Measurements from ENCODE around the gene OXA1L. TPM values are rescaled to one million over a fixed set of nuclear protein-coding genes. Genes with fewer than 3 reads are reported as not detected.

Gene OXA1L
- total RNA-seq, 1 experiment from 2014 or later = 138 TPM

DNA sequence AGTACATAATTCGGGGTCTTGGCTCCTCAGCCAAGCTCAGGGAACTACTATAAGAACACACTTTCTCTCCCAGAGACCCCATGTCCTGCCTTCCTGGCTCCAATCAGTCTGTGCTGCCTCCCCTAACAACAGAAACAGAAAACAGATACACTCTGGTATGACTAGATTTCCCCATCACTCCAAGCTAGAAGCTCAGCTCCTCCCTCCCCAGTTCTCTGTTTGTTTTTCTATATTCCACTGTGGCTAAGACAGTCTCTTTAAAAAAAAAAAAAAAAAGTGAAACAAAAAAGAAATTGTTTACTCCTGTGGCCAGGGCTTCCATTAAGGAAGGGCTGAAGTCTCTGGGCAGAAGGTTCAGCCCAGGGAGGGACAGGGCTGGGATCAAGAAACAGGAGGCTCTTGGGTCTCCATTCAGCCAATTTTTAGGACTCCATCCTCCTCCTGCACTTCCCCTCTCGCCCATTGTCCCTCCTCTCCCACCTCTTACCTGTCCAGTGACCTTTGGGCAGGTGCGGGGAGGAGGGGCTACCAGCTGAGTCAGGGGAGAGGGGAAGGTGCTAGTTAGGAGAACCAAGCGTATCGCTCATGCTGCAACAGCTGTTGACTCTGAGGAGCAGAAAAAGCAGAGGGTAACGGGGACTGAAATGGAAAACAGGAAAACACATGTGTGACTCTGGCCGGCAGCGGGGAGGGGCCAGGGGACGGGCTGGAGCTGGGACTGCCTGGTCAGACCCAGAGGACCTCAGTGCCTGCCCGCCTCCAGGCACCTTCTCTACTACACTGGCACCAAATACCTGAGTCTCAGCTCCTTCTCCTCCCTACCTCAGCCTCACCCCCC, 52.9 kb downstream of the OXA1L start (continued):
- TF ChIP-seq GABPB1 (CRISPR knock-in tag; IDR thresholded peaks at IDR 0.05) (0 out of 2 replicates have a peak, but pooled peaks have one; percentile 23), ZNF138 (CRISPR knock-in tag; conservative IDR thresholded peaks at IDR 0.05) (no peak)
- TF ChIP-seq, protein P1, sequence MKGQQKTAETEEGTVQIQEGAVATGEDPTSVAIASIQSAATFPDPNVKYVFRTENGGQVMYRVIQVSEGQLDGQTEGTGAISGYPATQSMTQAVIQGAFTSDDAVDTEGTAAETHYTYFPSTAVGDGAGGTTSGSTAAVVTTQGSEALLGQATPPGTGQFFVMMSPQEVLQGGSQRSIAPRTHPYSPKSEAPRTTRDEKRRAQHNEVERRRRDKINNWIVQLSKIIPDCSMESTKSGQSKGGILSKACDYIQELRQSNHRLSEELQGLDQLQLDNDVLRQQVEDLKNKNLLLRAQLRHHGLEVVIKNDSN (CRISPR knock-in tag; IDR thresholded peaks at IDR 0.05) = no peak
- TF ChIP-seq, protein P2, sequence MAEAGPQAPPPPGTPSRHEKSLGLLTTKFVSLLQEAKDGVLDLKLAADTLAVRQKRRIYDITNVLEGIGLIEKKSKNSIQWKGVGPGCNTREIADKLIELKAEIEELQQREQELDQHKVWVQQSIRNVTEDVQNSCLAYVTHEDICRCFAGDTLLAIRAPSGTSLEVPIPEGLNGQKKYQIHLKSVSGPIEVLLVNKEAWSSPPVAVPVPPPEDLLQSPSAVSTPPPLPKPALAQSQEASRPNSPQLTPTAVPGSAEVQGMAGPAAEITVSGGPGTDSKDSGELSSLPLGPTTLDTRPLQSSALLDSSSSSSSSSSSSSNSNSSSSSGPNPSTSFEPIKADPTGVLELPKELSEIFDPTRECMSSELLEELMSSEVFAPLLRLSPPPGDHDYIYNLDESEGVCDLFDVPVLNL (CRISPR knock-in tag; IDR thresholded peaks at IDR 0.05; ENCODE audit: borderline replicate concordance, low read depth) = no peak

DNA sequence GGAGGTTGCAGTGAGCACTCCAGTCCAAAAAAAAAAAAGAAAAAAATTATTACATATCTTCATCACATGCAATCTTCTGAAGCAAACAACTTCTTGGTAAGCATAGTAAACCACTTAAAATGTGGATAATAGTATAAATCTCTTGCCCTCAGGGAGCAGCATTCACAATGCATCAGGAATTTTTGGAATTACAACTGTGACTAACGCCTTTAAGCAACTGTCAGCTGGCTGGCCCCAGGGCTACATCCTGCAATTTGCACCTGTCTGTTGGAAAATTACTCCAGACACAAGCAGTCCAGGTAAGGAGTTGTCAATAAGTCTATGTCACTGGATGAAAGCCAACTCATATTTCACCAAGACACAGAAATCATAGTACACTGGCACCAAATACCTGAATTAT, 54.2 kb downstream of the OXA1L start:
- no peaks in the 10 kb centered on the region for H3K36me3 Mint-ChIP-seq
- no peak for ATAC-seq
- CTCF ChIA-PET = interaction anchor here (1.3 to 7.8 kb wide), 13 partner anchors 7 to 250 kb away, joined by 3 to 280 read pairs (median 19); partner anchors contain the start of genes LRP10, MMP14 and OXA1L
- H3K4me3 Mint-ChIP-seq = peak overlapping the region; percentile 77; the same call in 1 of the 2 replicates
- POLR2A ChIA-PET = interaction anchor here (1.3 to 6.5 kb wide), 7 partner anchors 10 to 66 kb away, joined by 4 to 81 read pairs (median 13); partner anchors contain the start of genes MMP14, OXA1L and REM2
- H3K27ac Mint-ChIP-seq = no peak overlapping the region
- DNase-seq (ENCODE audit: low spot score) = no peak
- peaks cover 52% of the 10 kb centered on the region for H3K4me1 Mint-ChIP-seq
- H3K9me3 Mint-ChIP-seq = no peaks in the 10 kb centered on the region
- H3K27me3 Mint-ChIP-seq (ENCODE audit: low read depth) = peaks cover 6% of the 10 kb centered on the region
- TF ChIP-seq, protein P3, sequence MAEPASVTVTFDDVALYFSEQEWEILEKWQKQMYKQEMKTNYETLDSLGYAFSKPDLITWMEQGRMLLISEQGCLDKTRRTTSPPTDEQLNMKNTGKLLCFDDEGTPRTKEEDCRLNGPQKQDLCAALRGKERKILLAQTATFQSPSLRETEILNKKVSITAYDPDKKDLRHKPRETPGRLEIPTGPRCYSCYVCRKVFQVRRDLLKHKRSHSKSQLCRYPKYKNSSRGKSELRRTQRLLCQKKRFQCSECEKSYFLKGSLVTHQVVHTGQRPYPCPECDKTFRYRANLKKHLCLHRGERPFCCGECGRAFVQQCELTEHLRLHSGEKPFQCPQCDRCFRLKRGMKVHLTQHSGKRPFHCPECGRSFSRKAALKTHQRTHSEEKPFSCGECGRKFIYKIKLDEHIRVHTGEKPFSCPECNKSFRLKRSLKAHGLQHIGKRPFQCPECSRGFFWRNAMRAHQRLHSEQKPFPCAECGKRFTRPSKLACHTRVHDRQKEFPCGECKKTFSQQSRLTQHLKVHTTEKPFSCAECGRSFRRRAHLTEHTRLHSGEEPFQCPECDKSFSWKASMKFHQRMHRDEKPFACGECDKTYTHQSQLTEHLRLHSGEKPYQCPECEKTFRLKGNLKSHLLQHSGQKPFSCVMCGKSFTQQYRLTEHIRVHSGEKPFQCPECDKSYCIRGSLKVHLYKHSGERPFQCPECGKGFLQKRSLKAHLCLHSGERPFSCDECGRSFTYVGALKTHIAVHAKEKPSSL (CRISPR knock-in tag; conservative IDR thresholded peaks at IDR 0.05) = no peak
- TF ChIP-seq ZNF263 (CRISPR knock-in tag; IDR thresholded peaks at IDR 0.05; ENCODE audit: low read depth) (no peak), GABPB1 (CRISPR knock-in tag; IDR thresholded peaks at IDR 0.05) (no peak), CREM (CRISPR knock-in tag; IDR thresholded peaks at IDR 0.05) (no peak), FOXJ3 (CRISPR knock-in tag; IDR thresholded peaks at IDR 0.05; ENCODE audit: borderline replicate concordance) (no peak), NFE2L1 (CRISPR knock-in tag; IDR thresholded peaks at IDR 0.05) (no peak)
- TF ChIP-seq, protein P4, sequence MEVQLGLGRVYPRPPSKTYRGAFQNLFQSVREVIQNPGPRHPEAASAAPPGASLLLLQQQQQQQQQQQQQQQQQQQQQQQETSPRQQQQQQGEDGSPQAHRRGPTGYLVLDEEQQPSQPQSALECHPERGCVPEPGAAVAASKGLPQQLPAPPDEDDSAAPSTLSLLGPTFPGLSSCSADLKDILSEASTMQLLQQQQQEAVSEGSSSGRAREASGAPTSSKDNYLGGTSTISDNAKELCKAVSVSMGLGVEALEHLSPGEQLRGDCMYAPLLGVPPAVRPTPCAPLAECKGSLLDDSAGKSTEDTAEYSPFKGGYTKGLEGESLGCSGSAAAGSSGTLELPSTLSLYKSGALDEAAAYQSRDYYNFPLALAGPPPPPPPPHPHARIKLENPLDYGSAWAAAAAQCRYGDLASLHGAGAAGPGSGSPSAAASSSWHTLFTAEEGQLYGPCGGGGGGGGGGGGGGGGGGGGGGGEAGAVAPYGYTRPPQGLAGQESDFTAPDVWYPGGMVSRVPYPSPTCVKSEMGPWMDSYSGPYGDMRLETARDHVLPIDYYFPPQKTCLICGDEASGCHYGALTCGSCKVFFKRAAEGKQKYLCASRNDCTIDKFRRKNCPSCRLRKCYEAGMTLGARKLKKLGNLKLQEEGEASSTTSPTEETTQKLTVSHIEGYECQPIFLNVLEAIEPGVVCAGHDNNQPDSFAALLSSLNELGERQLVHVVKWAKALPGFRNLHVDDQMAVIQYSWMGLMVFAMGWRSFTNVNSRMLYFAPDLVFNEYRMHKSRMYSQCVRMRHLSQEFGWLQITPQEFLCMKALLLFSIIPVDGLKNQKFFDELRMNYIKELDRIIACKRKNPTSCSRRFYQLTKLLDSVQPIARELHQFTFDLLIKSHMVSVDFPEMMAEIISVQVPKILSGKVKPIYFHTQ (CRISPR knock-in tag; IDR thresholded peaks at IDR 0.05) = no peak
- TF ChIP-seq, protein P5, sequence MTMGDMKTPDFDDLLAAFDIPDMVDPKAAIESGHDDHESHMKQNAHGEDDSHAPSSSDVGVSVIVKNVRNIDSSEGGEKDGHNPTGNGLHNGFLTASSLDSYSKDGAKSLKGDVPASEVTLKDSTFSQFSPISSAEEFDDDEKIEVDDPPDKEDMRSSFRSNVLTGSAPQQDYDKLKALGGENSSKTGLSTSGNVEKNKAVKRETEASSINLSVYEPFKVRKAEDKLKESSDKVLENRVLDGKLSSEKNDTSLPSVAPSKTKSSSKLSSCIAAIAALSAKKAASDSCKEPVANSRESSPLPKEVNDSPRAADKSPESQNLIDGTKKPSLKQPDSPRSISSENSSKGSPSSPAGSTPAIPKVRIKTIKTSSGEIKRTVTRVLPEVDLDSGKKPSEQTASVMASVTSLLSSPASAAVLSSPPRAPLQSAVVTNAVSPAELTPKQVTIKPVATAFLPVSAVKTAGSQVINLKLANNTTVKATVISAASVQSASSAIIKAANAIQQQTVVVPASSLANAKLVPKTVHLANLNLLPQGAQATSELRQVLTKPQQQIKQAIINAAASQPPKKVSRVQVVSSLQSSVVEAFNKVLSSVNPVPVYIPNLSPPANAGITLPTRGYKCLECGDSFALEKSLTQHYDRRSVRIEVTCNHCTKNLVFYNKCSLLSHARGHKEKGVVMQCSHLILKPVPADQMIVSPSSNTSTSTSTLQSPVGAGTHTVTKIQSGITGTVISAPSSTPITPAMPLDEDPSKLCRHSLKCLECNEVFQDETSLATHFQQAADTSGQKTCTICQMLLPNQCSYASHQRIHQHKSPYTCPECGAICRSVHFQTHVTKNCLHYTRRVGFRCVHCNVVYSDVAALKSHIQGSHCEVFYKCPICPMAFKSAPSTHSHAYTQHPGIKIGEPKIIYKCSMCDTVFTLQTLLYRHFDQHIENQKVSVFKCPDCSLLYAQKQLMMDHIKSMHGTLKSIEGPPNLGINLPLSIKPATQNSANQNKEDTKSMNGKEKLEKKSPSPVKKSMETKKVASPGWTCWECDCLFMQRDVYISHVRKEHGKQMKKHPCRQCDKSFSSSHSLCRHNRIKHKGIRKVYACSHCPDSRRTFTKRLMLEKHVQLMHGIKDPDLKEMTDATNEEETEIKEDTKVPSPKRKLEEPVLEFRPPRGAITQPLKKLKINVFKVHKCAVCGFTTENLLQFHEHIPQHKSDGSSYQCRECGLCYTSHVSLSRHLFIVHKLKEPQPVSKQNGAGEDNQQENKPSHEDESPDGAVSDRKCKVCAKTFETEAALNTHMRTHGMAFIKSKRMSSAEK (CRISPR knock-in tag; IDR thresholded peaks at IDR 0.05; ENCODE audit: borderline replicate concordance) = no peak

Measured in WTC11 (cell line).